Measurements from ENCODE around the gene SNX14.

The SNX14 gene

GRCh38 chr6:85642774-85643536 lies 49.3 kb upstream of the SNX14 start, which contains the start of gene SYNCRIP (continued):
- TF ChIP-seq ZEB2 (tag by site-specific recombination; IDR thresholded peaks at IDR 0.05) (peak; percentile 97), ZNF549 (tag by site-specific recombination; IDR thresholded peaks at IDR 0.05) (no peak), ZBTB21 (tag by site-specific recombination; IDR thresholded peaks at IDR 0.05) (peak; percentile 83), KLF7 (tag by site-specific recombination; IDR thresholded peaks at IDR 0.05; ENCODE audit: borderline replicate concordance) (peak; percentile 91), ZNF473 (tag by site-specific recombination; IDR thresholded peaks at IDR 0.05) (no peak), ZNF707 (tag by site-specific recombination; IDR thresholded peaks at IDR 0.05) (no peak), ZSCAN4 (tag by site-specific recombination; IDR thresholded peaks at IDR 0.05) (peak; percentile 40), TSHZ1 (tag by site-specific recombination; IDR thresholded peaks at IDR 0.05; ENCODE audit: borderline replicate concordance) (peak; percentile 25; the same call in 1 of the 2 replicates), RBAK (tag by site-specific recombination; IDR thresholded peaks at IDR 0.05) (no peak), BCL11B (tag by site-specific recombination; IDR thresholded peaks at IDR 0.05; ENCODE audit: low read depth) (peak; percentile 82; the same call in 1 of the 2 replicates), KLF1 (tag by site-specific recombination; IDR thresholded peaks at IDR 0.05) (peak; percentile 91), ZSCAN23 (tag by site-specific recombination; IDR thresholded peaks at IDR 0.05) (0 out of 2 replicates have a peak, but pooled peaks have one; percentile 84), ZFP37 (tag by site-specific recombination; IDR thresholded peaks at IDR 0.05) (peak; percentile 91), MEIS1 (CRISPR knock-in tag; IDR thresholded peaks at IDR 0.05; ENCODE audit: borderline replicate concordance) (no peak), SP3 (tag by site-specific recombination; IDR thresholded peaks at IDR 0.05) (peak; percentile 98), ZNF596 (tag by site-specific recombination; IDR thresholded peaks at IDR 0.05) (peak; percentile 91), ZNF426 (tag by site-specific recombination; IDR thresholded peaks at IDR 0.05) (no peak; the same call in 1 of the 2 replicates), EGR2 (tag by site-specific recombination; IDR thresholded peaks at IDR 0.05; ENCODE audit: low read depth) (peak; percentile 98), ZNF621 (tag by site-specific recombination; IDR thresholded peaks at IDR 0.05) (no peak), ZNF221 (tag by site-specific recombination; IDR thresholded peaks at IDR 0.05; ENCODE audit: borderline replicate concordance) (no peak), ZNF23 (tag by site-specific recombination; IDR thresholded peaks at IDR 0.05; ENCODE audit: borderline replicate concordance) (no peak), ZBTB26 (tag by site-specific recombination; optimal IDR thresholded peaks at IDR 0.05) (peak; percentile 99), KLF9 (tag by site-specific recombination; IDR thresholded peaks at IDR 0.05; ENCODE audit: low read depth) (peak; percentile 93), ZNF639 (tag by site-specific recombination; IDR thresholded peaks at IDR 0.05) (peak; percentile 90), ZNF148 (tag by site-specific recombination; IDR thresholded peaks at IDR 0.05; ENCODE audit: borderline replicate concordance) (no peak), KLF17 (tag by site-specific recombination; IDR thresholded peaks at IDR 0.05) (peak; percentile 97), ZNF544 (tag by site-specific recombination; IDR thresholded peaks at IDR 0.05) (no peak)
